GM21390 (cell line): ENCODE data around the gene POFUT2.

Experiments used
- ATAC-seq: cut with Tn5 transposase; IDR thresholded peaks from one replicate; pipeline ENCODE4 v1.9.1; 2021; ENCODE audit not compliant: unreplicated experiment

The POFUT2 gene

DNA sequence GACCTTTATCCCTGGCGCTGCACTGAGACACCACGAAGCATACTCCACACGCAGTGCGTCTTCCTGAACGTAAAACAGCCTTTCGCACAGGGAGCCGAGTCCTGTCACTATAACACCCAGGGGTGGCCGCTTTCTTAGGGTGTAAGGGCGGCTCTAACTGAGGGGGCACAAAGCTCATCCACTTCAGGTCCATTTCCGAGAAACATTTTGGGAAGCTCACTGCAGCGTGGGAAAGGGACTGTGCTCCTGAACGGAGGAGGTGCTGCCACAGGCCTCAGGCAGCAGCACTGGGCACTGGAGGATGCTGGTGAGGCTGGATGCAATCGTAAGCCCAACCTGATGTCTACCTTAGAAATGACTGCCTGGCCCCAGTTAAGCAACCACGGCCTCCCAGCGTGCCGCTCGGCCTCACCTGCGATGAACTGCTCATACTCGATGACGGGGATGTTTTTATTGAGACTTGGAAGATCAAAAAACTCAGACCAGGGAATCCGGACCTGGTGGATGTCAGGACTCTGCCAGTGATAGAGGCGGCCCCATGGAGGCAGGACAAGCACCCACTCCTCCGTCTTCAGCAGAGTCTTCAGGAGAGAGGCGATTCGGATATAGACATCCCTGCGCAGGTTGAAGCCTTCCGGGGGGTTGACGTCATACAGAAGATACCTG, 2.3 kb downstream of the POFUT2 start:
- ATAC-seq = no peak

DNA sequence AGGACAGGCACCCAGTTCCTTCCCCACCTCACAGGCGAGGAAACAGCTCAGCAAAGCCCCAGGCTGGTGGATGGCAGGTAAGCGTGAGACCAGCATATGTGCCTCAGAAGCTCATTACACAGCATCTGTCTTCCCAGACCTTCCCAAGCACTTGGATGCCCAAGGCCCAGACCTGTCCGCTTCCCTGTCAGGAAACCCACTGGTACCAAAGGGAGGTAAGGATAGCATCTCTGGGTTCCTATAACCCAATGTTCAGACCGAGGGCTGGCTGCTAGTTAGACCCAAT, 3.3 kb downstream of the POFUT2 start:
- ATAC-seq = no peak

DNA sequence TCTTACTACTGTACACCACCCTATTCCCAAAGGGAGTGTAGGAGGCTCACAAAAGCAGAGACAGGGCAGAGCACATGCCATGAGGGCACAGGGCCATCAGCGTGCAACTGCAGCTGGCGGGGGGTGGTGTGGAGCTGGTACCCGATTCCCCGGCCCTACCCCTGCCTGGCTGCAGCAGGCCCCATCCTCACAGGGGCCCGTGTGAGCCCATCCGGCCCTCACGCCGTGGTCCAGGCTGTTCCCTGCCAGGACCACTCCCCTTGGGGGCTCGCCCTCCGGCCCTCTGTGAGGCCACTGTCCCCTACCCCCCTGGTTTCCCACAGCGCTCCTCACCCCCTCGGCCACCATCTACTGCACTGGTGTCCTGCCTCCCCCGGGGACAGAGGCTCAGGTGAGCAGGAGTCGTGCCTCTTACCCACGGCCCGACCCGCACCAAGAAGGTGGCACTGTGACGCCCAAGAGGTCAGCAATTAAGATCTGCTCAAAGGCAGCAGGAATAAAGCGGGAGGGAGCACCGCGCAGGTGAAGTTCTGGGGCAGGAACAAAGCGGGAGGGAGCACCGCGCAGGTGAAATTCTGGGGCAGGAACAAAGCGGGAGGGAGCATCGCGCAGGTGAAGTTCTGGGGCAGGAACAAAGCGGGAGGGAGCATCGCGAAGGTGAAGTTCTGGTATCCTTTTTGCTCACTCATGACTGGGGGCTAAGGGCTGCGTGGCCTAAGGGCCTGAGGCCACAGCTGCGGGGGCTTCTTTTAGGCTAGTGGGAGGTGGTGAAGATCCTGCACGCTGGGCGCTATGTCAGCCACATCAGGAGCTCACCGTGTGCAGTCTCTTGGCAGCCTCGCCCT, 3.9 kb downstream of the POFUT2 start:
- no peak for ATAC-seq

DNA sequence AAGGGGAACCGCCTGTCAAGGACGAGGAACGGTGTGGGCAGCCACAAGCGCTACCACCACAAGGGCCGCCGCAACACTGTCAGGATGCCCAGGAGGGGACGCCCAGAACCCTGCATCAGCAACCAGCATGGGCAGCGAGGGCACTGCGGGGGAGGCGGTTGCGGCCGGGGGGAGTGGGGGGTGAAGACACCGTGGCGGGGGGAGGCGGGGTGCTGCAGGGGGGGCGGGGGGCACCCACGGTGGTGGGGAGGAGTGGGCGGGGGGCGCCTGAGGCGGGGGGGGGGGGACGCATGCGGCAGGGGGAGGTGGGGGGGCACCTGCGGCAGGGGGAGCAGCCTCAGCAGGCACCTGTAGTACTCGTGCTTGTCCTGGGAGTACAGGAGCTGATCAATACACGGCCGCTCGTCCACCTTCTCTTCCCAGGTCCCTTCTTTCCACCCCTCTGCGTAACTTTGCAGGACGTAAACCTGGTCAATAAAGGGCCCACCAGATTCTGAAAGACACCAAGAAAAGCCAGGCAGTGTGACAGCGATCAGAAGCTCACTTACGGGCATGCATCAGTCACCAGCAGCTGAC, 4.6 kb downstream of the POFUT2 start:
- ATAC-seq = no peak

DNA sequence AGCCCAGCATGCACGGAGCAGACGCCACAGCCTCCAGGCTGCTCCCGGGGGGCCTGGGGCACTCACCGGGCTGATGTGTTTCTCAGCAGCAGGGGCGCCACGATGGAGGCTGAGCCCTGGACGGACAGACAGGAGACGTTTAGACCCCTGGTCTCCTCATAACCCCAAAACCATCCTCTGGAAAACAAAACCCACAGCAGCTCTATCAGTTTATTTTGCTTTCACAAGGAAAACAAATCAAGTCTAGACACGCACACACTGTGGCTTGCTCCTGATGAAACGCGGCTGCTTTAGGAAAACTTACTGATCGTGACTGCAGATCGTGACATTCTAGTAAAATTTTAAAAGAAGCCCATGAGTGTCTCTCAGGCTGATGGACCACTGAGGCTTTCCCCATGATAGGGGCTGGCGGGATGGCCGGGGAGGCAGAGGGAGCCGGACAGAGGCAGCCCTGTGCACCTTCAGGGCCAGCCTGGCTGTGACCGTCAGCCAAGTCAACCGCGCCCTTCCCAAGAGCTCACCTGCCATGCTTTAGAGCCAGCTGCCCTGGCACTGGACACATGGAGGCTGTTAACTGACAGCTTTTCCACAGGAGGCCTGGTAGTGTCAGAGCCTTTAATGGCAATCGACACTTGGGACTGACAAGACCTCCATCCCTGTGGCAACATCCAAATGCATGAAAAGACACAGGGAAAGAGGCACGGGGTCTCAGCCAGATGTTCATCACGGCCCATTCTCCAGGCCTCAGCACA, 5.2 kb downstream of the POFUT2 start:
- no peak for ATAC-seq

DNA sequence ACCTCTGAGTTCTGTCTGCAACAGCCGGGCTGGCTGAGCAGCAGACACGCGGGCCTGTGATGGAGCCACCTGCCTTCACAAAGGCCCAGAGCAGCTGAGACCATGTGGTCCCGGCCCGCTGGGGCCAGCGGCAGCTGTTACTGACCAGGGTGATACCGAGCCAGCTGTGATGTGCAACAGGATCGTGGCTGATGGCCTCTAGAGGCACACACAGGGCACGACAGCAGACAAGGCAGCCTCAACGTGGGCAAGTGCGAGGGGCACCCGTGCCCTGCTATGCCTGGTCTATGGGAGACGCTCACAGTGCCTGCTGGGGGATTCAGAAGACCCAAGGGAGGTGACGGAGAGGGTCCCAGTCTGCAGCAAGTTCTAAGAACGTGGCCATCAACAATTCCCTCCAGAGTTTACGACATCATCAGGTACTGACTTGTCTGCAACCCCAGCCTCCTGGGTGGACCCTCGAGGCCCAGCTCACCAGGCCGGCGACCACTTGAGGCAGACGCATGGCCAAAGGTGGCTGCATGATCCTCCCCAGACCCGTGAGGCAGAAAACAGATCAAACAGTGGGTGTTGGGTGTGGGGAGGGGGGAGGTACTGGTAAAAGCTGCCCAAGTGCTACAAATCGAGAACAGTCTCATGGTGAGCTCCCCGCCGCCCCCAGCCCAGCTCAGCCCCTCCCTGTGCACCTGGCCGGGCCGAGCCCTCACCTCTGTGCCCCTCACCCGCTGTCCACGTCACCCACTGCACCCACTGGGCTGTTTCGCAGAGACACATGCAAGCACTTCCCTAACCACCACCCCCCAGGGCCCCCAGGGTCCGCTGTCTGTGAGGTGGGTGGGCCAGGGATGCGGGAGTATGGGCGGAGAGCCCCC, 6.0 kb downstream of the POFUT2 start:
- no peak for ATAC-seq

DNA sequence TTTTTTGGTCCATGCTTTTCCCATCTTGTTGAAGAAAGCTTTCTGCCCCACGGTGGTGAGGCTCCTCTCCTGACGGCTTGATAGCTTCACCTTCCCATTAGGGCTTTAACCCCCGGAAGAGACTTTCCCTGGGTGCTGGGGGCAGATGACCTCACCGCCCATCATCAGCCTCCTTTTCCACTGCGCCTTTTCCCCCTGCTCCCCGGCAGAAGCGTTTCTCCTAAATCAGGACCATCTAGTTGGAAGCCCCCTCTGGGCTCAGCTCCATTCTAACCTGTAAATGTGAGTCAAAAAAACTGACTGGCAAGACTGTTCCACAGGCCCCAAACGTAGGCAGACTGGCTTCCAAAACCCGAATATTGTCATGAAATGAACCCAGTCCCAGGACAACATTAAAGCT, 6.7 kb downstream of the POFUT2 start:
- ATAC-seq = no peak

DNA sequence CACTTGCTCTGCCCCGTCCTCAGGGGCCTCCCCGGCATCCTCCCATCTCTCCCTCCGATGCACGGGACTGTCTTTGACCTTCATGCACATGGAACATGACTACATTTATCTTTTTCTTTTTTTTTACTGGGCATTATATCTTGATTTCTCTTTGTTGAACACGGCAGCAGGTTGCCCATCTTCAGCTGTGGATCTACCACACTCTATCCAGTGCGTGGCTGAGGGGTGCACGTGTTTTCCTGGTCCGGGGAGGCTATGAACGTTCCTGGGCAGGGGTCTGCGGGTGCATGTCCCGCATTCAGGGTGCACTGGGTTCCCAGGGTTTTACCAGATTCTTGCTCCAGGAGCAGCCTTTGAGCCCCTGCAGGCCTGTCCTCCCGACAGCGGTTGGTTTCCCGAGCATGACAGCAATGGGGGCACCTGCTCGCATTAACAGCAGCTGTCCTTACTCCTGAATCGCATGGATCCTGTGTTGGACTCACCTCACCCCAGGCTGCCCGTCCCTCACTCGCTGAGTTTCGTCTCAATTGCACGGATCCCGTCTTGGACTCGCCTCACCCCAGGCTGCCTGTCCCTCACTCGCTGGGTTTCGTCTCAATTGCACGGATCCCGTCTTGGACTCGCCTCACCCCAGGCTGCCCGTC, 7.4 kb downstream of the POFUT2 start:
- ATAC-seq = no peak

DNA sequence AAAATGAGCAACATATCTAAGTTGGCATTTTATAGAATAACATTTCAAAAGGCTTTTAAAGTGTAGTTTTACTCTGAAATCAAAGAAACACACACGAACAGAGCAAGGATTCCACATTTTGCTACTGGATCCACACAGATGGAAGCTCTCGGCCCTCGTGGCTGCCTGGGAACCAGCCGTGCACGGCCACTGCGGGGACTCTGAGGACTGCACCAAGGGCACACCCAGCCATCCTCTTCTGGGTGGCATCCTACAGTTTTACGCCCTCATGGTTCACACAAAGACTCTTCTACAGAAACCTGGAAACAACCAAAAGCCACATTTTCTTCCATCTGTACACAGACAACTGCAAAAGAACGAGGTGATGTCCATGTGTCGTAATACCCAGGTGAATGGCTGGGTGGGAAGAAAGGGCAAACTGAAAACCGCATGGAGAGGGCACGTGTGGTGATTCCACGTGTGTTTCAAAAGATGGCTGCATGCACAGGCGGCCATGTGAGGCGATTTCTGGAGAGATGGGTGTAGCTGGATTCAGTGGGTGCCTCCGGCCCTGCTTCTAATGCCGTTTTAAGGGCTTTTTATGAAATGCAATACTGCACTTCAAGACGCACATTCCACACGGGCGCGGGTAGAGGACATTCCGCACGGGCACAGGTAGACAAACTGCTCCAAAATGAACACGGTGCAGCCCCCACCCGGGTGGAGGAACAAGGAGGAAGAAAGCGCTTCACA, 8.1 kb downstream of the POFUT2 start:
- no peak for ATAC-seq

DNA sequence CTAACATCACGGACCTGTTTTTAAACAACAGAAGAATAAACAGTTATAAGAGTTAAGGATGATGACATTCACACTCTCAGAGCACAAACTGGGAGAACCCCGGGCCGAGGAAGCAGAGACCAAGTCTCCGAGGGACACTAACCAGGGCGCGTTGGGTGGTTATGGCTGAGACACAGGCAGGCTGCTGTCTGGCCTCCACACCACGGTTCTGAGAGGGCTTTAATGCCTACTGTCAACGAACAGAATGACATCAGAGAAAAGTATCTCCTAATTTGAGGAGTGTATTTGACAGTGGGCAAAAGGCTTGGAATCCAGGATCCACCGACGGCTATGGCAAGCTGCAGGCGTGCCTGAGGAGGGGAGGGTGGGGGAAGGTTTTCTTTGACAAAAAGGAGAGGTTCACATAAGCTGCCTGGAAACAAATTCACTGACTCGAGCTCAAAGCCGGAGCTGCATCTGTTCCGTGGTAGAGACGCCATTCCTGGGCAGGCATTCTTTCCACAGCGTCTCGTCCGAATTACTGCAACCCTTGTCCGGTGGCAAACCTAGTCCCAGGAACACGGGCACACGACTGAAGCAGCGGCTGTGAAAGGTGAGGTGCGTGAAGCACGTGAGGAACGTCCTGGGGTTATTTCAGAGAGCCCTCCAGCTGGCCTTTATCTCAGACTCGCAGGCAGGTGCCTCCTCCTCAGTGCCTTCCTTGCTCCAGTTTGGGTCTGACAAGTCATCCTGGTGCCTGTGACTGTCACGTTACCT, 9.4 kb downstream of the POFUT2 start:
- no peak for ATAC-seq

DNA sequence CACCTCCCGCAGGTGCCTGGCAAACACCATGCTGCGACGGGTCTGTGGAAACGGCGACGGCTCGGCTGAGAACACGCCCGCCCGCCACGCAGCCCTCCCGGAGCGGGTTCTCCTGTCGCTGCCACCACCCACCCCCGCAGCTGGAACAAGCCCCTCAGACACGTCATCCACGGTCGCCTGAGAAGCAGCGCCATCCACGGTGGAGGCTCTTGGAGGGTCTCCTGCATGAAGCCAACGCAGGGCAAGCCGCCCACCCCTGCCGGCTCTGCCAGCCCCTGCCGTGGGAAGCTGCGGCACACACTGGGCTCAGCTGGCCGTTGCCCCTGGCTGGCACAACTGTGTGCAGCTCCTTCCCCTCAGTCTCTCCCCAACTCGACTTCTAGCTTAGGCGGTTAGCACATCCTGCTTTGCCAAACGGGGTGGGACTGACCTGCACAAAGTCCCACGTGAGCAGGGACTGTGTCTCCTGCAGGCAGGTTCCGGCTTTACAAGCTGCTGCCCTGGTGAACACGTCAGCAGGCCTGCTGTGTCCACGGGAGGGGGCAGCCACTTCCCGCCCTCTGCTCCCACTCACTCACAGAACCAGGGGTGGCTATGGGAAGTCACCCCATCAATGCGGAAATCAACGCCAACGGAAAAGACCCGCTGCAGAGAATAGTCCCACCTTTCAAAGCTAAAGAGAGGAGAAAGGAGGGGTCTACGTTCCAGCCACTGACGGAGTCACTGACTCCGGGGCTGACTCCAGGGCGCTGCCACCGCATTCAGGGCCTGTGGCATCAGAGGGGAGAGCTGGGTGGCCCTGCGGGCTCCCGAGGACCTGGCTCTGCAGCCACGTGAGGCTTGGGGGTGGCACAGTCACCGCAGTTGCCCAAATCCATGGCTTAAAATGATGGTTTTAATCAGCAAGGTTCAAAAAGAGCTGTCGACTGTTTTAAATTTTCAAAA, 10.3 kb downstream of the POFUT2 start:
- ATAC-seq = no peak

DNA sequence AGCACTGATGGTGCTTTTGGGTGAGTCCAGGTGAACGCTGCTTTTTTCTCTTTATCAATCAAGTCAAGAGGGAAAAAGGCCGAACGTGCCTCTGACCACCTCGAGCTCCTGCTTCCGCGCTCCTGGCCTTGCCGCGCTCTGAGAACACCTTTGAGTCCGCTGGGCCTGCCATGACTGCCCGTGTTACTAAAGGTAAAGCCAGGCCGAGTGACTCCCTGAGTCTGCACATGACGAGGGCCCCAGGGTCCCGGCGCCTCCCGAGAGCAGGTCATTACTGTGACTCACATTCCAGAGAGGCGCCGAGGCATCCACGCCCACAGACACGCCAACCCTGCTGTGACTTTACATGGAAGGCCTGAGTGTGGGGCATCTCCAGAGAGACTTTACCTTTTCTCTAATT, 11.1 kb downstream of the POFUT2 start:
- no peak for ATAC-seq

DNA sequence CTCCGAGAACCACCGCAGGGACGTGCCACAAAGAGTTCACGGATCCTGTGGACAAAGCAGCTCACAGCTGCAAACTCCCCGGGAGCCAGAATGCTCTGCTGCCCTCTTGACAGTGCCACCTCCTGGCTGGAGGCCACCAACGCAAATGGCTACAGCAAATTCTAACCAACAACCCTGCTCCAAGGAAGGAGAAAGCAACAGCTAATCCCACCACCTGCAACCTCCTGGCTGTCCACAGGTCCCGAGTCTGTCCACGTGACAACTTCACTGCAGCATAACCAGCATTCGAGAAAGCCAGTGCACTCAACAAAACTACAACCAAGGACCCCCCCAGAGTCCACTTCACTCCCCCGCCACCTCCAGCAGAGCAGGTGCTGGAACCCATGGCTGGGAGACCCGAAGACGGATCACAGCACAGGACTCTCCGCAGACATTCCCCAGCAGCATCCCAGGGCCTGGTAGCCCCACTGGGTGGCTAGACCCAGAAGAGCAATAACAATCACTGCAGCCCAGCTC, 17.3 kb downstream of the POFUT2 start:
- no peak for ATAC-seq

DNA sequence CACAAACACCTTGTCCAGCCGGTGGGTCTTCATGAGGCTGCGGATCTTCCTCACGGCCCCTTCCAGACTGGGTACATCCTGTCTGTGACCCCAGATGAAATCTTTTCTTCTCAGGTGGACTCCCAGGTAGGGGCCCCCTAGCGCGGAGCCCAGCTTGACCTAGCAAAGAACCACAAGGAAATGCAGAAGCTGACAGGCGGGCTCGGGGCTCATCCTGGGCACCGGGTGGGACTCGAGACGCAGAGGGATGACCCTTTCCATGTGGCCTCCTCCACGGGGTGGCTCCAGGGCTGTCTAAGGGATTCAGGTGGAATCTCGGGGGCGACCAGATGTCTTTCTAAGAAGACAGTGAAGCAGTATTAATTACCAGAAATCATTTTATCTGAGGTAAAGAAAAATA, 17.8 kb downstream of the POFUT2 start:
- ATAC-seq = no peak

DNA sequence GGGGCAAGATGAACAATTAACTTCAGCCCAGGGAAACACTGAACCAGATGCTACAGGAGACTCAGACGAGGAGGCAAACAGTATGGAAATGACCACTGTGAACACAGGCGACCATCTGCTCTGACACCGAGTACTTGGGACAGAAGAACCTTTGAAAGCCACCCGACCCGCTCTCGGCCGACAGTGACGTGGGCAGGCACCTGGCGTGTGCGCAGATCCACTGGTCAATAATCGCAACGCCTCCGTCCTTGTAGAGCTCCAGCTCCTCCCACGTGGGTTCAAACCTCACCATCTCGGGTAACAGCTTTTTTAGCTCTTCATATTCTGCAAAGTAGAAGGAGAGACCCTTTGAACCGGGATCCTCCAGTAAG, 20.3 kb downstream of the POFUT2 start:
- ATAC-seq = no peak

DNA sequence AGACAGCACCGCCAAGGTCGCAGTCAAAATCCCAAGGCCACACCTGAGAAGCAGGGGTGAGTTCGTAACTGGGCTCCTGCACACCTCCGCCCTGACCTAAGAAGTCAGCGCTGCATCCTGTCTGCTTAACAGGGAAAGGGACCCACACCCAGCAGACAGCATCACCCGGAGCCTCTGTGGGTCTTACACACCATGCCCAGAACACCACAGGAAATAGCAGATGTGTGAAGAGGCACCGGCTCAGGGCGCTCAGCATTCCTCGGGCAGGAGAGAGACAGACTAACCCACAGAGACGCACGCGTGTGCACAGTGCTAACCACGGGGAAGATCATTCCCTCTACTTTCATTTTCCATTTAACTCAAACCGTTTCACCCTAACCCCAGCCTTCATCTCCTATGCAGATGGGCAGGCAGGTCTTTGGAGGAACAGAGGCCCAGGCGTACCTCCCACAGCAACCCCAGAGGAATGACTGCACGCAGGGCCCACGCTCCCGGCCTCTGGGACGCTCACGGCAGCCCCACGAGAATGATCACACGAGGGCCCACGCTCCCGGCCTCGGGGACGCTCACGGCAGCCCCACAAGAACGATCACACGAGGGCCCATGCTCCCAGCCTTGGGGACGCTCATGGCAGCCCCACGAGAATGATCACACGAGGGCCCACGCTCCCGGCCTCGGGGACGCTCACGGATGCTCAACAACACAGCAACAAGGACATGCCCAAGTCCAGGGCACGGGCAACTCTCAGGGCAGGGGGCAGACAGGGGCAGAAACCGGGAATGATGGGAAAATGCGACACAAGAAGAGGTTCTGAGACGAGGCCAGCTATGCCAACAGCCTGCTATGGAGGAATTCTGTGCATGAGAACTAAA, 20.9 kb downstream of the POFUT2 start:
- ATAC-seq = no peak
